NOMO-1 treated with DMSO at 0.1 percent for 48 hours (cell line): ENCODE measurements around the gene ID3.
A peak's percentile ranks its signal among the peaks of the same experiment; 100 is the strongest.
"Not testable (repeated sequence)": the region's sequence is repeated elsewhere in the genome, so short reads cannot be mapped to it uniquely, and the experiment has no call there.

Experiments
- DNase-seq: peaks from one replicate; lab custom pipeline; 2025; ENCODE audit not compliant: unreplicated experiment; lab: John Stamatoyannopoulos, UW

ID3 gene

DNA sequence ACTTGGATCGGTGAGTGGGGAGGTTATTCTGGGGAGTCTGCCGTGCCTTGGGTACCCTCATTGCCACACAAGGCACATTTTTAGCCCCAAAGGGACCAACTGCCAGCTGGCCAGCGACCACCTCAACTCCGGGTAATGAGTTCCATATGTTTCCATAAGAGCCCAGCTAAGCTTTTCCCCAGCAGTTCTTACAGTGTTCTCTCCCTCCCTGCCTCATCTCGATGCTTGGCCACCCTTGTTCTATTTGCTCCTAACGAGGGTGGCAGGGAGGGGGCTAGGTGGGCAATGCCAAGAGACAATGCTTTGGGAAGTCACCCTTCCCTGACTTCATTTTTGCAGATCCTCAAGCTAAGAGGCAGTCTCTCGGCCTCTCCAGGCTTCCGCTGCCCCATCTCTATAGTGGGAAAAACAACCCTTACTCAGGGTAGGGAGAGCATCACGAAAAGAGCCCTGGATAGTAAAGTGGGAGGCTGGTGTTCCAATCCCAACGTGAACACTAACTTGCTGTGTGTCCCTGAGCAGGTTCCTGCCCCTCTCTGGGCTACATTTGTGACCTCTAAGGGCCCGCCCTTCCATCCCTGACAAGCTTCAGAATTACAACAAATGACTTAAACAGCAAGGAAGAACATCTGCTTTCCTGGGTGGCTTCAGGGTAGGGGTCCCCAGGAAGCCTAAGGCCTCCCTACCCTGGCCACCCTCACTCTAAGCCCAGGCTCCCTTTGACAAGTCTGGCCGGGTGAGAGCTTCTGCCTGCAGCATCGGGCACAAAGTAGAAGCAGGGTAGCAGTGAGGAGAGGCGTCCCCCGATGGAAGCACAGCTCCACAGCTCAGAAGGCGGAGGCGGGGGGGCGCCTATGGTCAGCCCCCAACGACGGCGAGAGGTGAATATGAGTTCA, 5.8 kb downstream of the ID3 start:
- no peak for DNase-seq

DNA sequence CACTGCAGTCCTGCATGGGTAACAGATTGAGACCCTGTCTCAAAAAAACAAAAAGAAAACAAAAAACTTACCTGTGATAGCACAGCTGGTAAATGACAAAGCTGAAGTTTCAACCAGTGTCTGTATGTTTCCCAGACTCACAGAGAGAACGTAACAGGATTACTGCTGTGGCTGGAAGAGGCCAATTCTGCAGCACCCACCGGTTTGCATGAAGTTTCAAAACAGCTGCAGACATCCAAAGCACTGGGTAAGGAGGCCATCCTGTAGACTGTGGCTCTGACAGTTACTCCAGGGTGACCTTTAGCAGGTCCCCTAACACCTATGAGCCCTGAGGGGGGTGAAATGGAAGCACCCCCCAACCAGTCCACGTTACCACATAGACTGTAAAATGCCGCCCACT, 7.5 kb downstream of the ID3 start:
- no peak for DNase-seq

DNA sequence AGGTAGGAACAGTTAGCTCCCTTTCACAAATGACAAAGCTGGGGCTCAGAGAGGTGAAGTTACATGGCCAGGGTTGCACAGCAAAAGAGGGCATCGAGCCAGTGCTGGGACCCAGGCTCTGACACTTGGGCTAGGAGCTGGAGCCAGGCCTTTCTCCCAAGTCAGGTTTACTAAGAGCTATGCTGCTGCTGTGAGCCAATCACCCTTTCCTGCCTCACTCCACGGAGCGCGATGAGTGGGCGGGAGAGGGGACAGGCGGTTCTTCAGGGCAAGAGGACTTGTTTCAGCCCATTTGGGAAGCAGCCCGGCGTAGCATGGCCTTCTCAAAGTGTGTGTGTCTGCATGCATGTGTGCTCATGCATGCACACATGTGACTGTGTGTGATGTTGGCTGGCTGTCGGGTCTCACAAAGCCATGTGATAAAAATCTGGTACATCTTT, 10.6 kb downstream of the ID3 start:
- DNase-seq: no peak

DNA sequence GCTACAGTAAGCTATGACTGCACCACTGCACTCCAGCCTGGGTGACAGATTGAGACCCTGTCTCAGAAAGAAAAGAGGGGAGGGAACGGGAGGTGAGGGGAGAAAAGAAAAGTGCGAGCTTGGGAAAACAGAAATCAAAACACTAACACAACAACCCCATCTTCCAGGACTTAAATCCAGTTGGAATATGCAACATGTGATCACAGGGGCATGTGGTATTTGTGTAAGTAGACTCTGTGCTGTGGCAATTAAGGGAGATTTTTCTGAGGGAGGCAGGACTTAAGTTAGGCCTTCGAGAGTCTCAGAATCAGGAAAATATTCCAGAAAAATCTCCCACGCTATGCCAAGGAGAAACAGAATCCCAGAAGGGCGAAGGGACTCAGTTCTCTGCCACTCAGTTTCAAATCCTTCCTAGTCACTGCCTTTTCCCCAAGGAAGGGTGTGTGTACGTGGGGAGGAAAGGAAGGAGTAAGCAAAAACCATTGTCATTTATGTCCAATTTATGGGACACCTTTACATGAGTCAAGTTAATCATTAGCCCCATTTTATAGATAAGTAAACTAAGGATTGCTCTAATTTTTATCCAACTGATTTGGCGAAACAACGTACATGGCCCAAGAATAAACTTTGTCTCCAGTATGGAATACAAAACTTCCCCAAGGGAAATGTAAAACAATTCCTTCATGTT, 12.3 kb downstream of the ID3 start:
- DNase-seq: no peak

DNA sequence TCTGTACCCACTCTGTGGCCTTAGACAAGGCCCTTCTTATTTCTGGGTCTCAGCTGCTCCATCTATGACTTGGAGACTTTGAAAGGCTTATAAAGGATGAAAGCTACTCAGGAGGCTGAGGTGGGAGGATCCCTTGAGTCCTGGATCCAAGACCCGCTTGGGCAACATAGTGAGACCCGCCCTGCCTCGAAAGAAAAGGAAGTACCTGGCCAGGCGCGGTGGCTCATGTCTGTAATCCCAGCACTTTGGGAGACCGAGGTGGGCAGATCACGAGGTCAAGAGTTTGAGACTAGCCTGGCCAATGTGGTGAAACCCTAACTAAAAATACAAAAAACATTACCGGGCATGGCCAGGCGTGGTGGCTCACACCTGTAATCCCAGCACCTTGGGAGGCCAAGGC, 13.4 kb downstream of the ID3 start:
- DNase-seq: no peak

DNA sequence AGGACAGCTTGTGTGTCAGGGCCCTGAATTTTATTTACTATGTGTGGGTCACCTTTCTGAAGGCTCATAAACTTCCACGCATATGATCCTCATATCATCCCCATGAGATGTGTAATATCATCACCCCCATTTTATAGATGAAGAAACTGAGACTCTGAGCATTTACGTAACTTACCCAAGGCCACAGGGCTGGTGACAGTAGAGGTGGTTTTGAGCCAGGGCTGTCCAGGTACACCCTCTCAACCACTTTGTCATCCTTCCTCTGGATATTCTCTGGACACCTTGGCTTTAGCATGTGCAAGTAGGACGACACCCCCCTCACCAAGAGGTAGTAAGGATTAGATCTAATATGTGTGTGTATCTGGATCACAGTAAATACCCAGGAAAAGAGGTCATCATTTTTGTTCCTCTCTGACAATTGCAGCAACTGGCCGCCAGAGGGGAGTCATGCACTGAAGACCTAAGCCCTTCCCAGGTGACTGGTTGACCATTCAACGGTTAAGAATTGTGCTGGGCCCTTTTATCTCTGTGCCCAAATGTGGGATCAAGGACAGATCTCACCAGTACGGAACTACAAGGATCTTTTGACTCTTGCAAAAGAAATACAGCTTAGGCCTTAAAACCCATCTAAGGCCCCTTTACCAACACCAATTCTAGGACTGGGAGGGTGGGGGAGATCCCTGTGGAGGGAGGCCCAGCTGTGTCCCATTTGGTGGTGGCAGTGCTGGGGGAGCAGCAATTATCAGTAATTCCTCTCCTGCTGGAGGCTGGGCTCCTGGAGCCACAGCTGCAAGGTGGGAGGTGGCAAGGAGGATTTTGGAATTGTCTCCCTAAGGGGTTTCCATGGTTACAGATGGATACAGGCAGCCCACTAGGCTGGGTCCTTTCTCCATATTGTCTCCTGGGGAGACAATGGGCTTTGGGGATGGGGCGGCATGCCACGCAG, 14.6 kb downstream of the ID3 start:
- peak; percentile 64 for DNase-seq

DNA sequence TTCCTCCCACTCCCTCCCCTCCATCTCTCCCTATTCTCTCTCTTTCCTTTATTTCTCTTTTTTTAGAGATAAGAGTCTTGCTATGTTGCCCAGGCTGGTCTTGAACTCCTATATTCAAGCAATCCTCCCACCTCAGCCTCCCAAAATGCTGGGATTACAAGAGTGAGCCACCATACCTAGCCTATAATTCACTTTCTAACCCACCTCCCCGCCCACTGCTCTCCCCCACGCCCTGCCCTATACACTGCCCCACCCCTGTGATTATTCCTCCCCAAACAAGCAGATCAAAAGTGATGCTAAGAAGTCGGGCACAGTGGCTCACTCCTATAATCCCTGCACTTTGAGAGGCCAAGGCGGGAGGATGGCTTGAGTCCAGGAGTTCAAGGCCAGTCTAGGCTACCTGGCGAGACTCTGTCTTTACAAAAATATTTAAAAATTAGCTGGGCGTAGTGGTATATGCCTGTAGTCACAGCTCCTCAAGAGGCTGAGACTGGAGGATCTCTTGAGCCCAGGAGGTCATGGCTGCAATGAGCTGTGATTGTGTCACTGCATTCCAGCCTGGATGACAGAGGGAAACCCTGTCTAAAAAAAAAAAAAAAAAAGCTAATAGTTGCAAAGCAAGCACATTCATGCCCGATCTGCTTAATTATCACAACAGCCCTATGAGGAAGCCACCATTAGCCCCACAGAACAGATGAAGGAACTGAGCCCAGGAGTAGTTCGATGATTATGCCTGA, 15.4 kb downstream of the ID3 start:
- no peak for DNase-seq

DNA sequence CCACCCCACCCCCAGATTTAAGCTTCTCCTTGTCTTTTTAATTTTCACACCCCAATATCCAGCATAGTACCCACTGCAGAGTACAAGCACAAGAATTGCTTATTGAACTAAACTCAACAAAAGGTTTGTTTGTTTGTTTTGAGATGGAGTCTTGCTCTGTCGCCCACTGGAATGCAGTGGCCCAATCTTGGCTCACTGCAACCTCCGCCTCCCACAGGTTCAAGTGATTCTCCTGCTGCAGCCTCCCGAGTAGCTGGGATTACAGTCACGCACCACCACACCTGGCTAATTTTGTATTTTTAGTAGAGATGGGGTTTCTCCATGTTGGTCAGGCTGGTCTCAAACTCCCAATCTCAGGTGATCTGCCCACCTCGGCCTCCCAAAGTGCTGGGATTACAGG, 16.4 kb downstream of the ID3 start:
- DNase-seq: not testable (repeated sequence)

DNA sequence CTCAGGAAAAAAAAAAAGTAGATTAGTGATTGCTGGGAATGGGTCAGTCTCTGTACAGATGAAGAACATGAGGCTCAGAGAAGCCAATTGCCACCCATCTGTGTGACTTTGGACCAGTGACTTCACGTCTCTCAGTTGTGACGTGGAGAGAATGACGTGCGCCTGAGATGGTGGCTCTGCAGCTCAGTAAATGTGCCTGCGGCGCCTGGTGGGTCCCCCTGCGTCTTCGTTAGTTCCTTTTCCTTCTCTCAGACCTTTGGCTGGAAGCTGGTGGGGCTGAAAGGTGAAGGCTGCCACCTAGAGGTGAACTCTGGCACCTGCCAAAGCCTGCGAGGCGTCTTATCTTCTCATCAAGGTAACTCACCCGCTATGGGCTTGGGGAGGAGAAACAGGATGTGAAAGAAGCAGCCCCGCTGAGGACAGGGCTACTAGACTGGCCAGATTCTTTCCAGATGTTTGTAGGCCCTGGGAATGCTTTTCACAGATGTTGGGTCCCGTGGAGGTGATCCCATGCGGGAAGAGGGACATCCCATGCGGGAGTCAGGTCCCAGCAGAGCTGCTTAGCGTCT, 19.5 kb downstream of the ID3 start:
- peak; percentile 98 for DNase-seq

DNA sequence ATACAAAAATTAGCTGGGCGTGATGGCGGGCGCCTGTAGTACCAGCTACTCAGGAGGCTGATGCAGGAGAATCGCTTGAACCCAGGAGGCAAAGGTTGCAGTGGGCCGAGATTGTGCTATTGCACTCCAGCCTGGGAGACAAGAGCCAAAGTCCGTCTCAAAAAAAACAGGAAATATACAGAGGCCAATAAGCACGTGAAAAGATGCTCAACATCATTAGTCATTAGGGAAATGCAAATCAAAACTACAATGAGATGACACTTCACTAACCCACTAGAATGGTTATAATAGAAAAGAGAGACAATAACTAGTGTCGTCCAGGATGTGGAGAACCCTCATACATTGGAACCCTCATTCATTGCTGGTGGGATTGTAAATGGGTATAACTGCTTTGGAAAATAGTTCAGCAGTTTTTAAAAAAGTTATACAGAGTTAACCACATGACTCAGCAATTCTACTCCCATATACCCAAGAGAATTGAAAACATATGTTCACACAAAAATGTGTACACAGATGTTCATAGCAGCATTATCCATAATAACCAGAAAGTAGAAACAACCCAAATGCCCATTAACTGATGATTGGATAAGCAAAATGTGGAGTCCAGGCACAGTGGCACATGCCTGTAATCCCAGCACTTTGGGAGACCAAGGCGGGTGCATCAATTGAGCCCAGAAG, 21.9 kb downstream of the ID3 start:
- peak; percentile 26 for DNase-seq

DNA sequence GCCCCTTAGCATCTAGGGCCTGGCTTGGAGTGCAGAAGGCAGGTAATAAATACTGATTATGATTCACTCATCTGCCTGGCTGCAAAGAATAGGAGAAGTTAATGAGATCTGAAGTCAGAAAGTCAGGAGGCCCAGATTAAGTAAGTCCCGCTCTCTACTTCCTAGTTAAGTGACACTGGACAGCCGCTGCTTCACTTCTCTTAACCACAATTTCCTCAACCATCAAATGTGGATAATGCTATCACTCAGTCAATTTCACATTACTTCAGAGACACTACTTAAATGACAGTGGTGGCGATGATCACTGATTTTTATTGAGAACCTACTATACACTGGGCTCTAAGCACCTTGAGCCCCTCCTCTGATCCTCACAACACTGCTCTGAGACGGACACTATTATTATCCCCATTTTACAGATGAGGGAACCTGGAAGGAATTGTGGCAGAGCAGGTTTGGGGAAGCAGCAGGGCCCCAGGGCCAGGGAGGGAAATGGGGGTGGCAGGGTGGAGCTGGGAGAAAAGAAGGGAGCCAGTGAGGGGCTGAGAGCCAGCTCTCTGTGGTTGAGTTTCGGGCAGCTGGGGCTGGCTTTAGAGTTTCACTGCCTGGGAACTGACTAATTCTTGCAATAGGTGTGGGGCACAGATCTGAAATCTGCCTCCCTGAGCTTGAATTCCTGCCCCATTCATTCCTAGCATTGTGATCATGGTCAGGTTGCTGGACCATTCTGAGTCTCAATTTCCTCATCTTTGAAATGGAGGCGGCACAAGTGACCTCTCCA, 25.9 kb downstream of the ID3 start:
- DNase-seq: peak; percentile 98

DNA sequence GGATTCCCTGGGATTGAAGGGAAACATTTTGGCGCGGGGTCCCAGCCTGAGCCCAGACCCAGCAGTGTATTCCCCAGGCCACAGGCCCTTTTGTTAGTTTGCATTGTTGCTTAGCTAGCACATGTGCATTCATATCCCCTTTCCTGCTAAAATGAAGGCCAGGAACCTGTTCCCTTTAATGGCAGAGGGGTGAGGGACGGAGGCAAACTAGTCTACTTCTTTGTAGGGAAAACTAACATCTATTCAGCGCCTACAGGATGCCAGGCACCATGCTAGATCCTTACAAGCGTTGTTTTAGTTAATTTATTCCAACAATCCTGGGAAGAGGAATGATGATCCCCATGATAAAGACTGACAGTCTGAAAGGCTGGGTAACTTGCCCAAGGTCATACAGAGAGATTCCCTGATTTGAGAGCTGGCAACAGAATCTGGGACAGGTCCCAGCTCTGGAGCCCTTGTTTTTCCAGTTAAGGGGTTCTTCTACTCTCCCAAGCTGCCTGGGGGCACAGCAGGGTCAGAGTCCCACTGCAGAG, 27.7 kb downstream of the ID3 start:
- no peak for DNase-seq

DNA sequence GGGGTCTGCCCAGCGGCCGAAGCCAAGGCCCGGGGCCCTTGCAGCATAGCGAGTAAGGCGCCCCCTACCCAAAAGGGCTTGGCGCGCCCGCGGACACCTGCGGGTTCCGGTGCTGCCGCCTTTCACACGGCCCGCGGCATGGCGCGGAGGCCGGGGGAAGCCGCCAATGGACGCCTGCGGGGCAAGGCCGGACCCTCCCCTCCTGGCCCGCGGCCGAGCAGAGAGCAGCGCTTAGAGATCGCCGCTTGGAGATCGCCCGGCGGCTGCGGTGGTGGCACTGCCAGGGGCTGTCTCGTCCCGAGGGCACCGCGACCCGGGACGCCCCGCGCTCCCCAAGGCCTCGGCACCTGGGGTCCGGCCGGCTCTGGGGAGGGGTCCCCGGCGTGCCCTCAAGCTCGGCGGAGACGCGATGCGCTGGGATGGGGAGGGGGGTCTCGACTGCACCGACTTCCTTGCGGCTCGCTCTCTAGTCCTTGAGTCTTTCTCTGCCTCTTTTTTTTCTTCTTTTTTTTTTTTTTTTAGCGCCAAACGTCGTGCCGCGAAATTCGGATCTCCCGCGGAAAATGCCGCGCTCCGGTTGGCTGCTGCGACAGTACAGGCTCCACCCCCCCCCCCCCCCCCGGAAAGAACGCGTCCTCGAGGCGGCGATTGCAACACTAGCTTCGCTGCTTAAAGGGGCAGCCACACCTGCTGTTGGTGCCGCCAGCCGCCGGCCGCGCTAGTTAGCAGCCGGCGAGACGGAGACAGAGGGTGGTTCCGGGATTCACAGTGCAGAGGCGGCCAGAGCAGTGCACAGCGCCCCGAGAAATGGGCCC, 28.3 kb downstream of the ID3 start, which contains the start of gene E2F2:
Gene E2F2, minus strand, starts transcription at position 487 of the 815 bp plus-strand sequence. Its CDS starts 440 bp downstream, at position 47.
- DNase-seq: peak; percentile 89

DNA sequence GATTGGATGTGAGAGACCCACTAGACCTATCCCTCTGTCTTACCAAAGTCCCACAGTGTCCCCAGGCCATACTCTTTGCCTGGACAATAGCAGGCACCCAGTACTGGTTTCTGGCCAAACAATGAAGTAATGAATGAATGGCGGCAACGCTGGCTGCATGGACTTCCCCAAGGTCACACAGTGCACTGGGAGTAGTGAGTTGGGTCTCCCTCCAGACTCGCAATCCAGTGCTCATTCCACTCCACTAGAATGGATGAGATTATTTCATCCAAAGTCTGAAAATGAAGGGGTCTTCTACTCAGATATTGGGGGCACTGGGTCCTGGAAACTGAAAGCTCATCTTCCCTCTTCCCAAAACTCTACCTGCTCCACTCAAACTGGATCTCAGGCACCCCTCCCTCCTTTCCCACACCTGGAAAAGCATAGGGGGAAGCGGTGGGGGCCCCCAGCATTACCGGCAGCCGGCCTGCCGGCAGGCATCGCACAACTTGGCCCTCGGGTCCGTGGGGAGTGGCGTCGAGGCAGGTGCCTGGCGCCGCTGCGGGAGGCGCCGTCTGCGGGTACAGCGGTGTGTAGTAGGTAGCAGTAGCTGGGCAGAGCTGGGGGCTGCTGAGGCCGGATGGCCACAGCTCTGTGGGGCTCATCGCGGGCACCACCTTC, 29.1 kb downstream of the ID3 start:
- DNase-seq: no peak

DNA sequence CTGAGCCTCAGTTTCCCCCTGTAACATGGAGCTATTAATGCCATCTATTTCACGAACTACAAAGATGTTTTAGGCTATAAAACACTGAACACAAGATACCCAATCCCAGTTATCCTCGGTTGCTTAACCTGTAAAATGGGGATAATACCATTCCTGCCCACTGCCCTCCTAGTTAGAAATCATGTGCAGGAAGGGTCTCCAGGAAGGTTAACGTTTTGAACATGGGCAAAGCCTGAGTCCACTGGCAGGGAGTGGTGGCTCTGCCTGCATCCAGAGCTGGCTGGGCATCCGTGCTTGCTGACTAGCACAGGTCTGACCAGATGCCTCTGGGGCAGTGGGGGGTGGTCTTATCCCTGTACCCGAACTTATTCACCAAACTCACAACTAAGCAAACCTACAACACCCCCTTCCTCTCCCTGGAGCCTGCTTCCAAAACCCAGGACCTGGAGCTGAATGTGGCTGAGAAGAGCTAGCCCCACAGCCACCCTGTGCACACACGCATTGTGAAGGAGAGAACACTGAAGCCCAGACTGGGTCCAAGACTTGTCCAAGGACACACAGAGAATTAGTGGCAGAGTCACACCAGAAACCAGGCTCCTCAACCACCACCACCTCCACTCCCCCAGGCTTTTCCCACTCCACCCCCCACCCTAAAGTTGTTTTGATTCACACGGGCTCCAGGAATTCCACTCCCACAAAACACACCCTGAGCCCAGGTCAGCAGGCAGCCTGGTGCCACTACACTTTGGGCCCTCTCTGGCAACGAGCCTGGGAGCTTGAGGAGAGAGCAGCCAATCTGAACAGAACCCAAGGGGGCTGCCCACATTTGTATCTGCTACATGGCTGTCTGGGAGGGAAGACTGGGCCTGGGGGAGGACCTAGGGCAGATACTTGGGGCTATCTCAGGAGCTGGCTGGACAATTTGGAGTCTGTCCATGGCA, 29.9 kb downstream of the ID3 start:
- no peak for DNase-seq
